ENCODE data around the gene LRBA. TPM values are rescaled to one million over a fixed set of nuclear protein-coding genes. Genes with fewer than 3 reads are reported as not detected.
A peak's percentile ranks its signal among the peaks of the same experiment; 100 is the strongest.

The LRBA gene
- total RNA-seq, 1 experiment from 2014 or later = 55.3 TPM

- H3K79me2 ChIP-seq (ENCODE audit: insufficient read depth, low read length) = no peaks in the 10 kb centered on the region
- H2BK20ac ChIP-seq (ENCODE audit: low read depth, low read length, poor library complexity, severe bottlenecking) = no peak overlapping the region
- H2AFZ ChIP-seq (ENCODE audit: low read length) = no peak overlapping the region
- H2BK5ac ChIP-seq (ENCODE audit: insufficient read length, low read length) = no peak overlapping the region
- peaks cover 2% of the 10 kb centered on the region; the same call in 1 of the 2 replicates for H3K4me1 ChIP-seq (ENCODE audit: insufficient read depth, low read length)
- H2AK5ac ChIP-seq (ENCODE audit: insufficient read length, low read length) = no peak overlapping the region
- H3K9me3 ChIP-seq (ENCODE audit: control insufficient read depth, low read depth, low read length) = no peaks in the 10 kb centered on the region
- H3K27ac Mint-ChIP-seq = peak overlapping the region in 1 of 3 experiments; percentile 31; a peak in 1 of 7 replicates
- H3K4me2 ChIP-seq (ENCODE audit: insufficient read depth, insufficient read length, low read length) = no peak overlapping the region
- no peak overlapping the region for H4K8ac ChIP-seq (replicated peaks; ENCODE audit: insufficient read length, low read depth, low read length)
- no peak for DNase-seq
- H3K79me1 ChIP-seq (ENCODE audit: insufficient read depth, low read depth, low read length, poor library complexity, severe bottlenecking) = no peaks in the 10 kb centered on the region
- no peak overlapping the region for H4K5ac ChIP-seq (ENCODE audit: insufficient read length, low read depth, low read length)
- no peaks in the 10 kb centered on the region for H3K9me3 Mint-ChIP-seq
- TF ChIP-seq CTCF (conservative IDR thresholded peaks at IDR 0.05) = no peak
- H3K27me3 ChIP-seq (ENCODE audit: insufficient read depth, low read length) = no peaks in the 10 kb centered on the region
- H3K4ac ChIP-seq (ENCODE audit: low read depth, low read length) = no peak overlapping the region
- H3K56ac ChIP-seq (ENCODE audit: insufficient read length, low read depth, low read length) = no peak overlapping the region
- H2BK15ac ChIP-seq (ENCODE audit: low read depth, low read length) = no peak overlapping the region
- no peak overlapping the region for H3K18ac ChIP-seq (ENCODE audit: insufficient read length, low read depth, low read length)
- no CpG with 5 or more reads among the region's 6 CpGs for WGBS (ENCODE audit: extremely low coverage, insufficient read length, low lambda C conversion rate)
- H3K14ac ChIP-seq (ENCODE audit: insufficient read depth, low read length) = no peak overlapping the region
- no peaks in the 10 kb centered on the region for H4K20me1 ChIP-seq (ENCODE audit: control insufficient read depth, insufficient read depth, insufficient read length)
- no peak overlapping the region for H3K4me3 Mint-ChIP-seq
- no peak overlapping the region for H2BK12ac ChIP-seq (ENCODE audit: insufficient read length, low read depth, low read length)
- H3K27me3 Mint-ChIP-seq (ENCODE audit: low read depth) = no peaks in the 10 kb centered on the region
- peaks cover 20% of the 10 kb centered on the region in 2 experiments for H3K4me1 Mint-ChIP-seq
- no peak overlapping the region for H3T11ph ChIP-seq (ENCODE audit: low read length)
- no peak overlapping the region for H4K91ac ChIP-seq (ENCODE audit: insufficient read length, low read depth, low read length)
- H3K36me3 Mint-ChIP-seq (ENCODE audit: insufficient read depth in 1 of 3, low read depth in 3 of 3) = no peaks in the 10 kb centered on the region
- no peak overlapping the region for H3K23ac ChIP-seq (ENCODE audit: insufficient read length, low read depth, low read length)
- no peak overlapping the region for H3K27ac ChIP-seq (ENCODE audit: insufficient read length, low read depth, low read length)
- no peaks in the 10 kb centered on the region for H3K23me2 ChIP-seq (ENCODE audit: insufficient read length, low read depth, low read length, poor library complexity, severe bottlenecking)
- H2BK120ac ChIP-seq (ENCODE audit: low read depth, low read length, poor library complexity, severe bottlenecking) = no peak overlapping the region
- H3K9ac ChIP-seq (ENCODE audit: extremely low read depth, insufficient read length, low read length) = no peak overlapping the region
These were observed 790.0 kb downstream of the LRBA start for GRCh38 chr4:150224896-150225591.
